HepG2 (cell line): ENCODE results near the gene KIF26B. TPM values are rescaled to one million over a fixed set of nuclear protein-coding genes. Genes with fewer than 3 reads are reported as not detected.

ENCODE experiments used
- ATAC-seq: fragments of 200-7000 bp; cut with Tn5 transposase; 3 replicates; pipeline ENCODE4 v1.9.1; 2020; ENCODE audit warnings: mild to moderate bottlenecking, moderate library complexity
- BruUV-seq: library from RNA; stranded (reverse); fragments of 400-500 nt; replicated peaks from 2 replicates; lab custom pipeline; 2021; lab: Mats Ljungman, UMichigan
- CTCF ChIA-PET: fragments of 300-600 bp; formaldehyde crosslinking; extraction: SDS; loops from one replicate; lab custom pipeline; 2021; ENCODE audit warnings: low total read pairs, inconsistent platforms, low intra/inter-chr PET ratio; lab: Yijun Ruan, JAX
- POLR2A ChIA-PET: fragments of 350-600 bp; sonication (Branson Sonifier 250); formaldehyde crosslinking; loops from one replicate; lab custom pipeline; 2020; ENCODE audit warnings: antibody characterized with exemption, inconsistent platforms; lab: Yijun Ruan, JAX
- DNase-seq: peaks from one replicate; pipeline ENCODE4 v3.0.0-alpha.2; 2015; ENCODE audit warnings: low spot score
- FAIRE-seq: peaks from 3 replicates; lab custom pipeline; 2011; peaks lifted over from hg19 to GRCh38; lab: Jason Lieb, UNC
- H2AFZ ChIP-seq: one replicate; pipeline ENCODE4 v1.6.1; 2011; ENCODE audit warnings: low read length, inconsistent platforms
- H3K27ac ChIP-seq: fragments of 300-600 bp; 3 replicates; pipeline ENCODE4 v1.8.0; 2011; ENCODE audit warnings: mixed run types, mild to moderate bottlenecking, mixed read lengths, low read length, inconsistent platforms; ENCODE audit not compliant: insufficient read depth; ENCODE audit errors: extremely low read length
- H3K27me3 ChIP-seq, 2 experiments: fragments of 200-600 bp in 1 of 2; 2 replicates in 1 of 2; 3 replicates in 1 of 2; pipeline versions ENCODE4 v1.6.0 to v1.8.0; 2011; ENCODE audit warnings: low read length in 2 of 2, mild to moderate bottlenecking in 2 of 2, moderate library complexity in 2 of 2, inconsistent platforms in 1 of 2; ENCODE audit not compliant: insufficient read depth in 2 of 2, control insufficient read depth in 1 of 2
- H3K36me3 ChIP-seq, 2 experiments: fragments of 200-600 bp in 1 of 2; replicated peaks in 1 of 2; 2 replicates in 1 of 2; 3 replicates in 1 of 2; pipeline versions ENCODE4 v1.5.1 to v1.8.0; 2011; ENCODE audit warnings: low read length in 2 of 2, inconsistent platforms in 1 of 2; ENCODE audit not compliant: insufficient read depth in 2 of 2, control insufficient read depth in 1 of 2
- H3K4me1 ChIP-seq: 2 replicates; pipeline ENCODE4 v1.5.1; 2012; ENCODE audit warnings: low read length, inconsistent platforms; ENCODE audit not compliant: insufficient read depth
- H3K4me2 ChIP-seq: 2 replicates; pipeline ENCODE4 v1.6.0; 2011; ENCODE audit warnings: low read depth, low read length, inconsistent platforms
- H3K4me3 ChIP-seq, 3 experiments: fragments of 200-600 bp in 1 of 3; sonication (generic), shearing (Covaris generic) in 1 of 3; replicated peaks in 1 of 3; 2 replicates each; pipeline ENCODE4 v1.5.1; 2011 to 2016; ENCODE audit warnings: low read length in 3 of 3, inconsistent platforms in 2 of 3, low read depth in 2 of 3, mild to moderate bottlenecking in 2 of 3, control low read depth in 1 of 3, mixed read lengths in 1 of 3; ENCODE audit not compliant: insufficient read depth in 1 of 3
- H3K79me2 ChIP-seq: one replicate; pipeline ENCODE4 v1.6.1; 2011; ENCODE audit warnings: low read length, inconsistent platforms; ENCODE audit not compliant: insufficient read depth
- H3K9ac ChIP-seq: 2 replicates; pipeline ENCODE4 v1.6.0; 2011; ENCODE audit warnings: mild to moderate bottlenecking, low read depth, low read length, inconsistent platforms; ENCODE audit not compliant: insufficient read depth
- H3K9me3 ChIP-seq: 2 replicates; pipeline ENCODE4 v1.5.1; 2012; ENCODE audit warnings: mild to moderate bottlenecking, low read length
- H4K20me1 ChIP-seq: 2 replicates; pipeline ENCODE4 v1.6.0; 2011; ENCODE audit warnings: inconsistent platforms, mild to moderate bottlenecking, low read length, moderate library complexity; ENCODE audit not compliant: insufficient read depth
- FOXA3 ChIP-seq: IDR thresholded peaks from 2 replicates; pipeline ENCODE4 v1.6.1; 2016; ENCODE audit warnings: missing genetic modification reagents, missing compliant biosample characterization
- KDM2A ChIP-seq: sonication (generic); formaldehyde crosslinking; IDR thresholded peaks from 2 replicates; pipeline ENCODE4 v1.4.0; 2020; ENCODE audit warnings: low read depth, missing genetic modification reagents, borderline replicate concordance
- KLF13 ChIP-seq: sonication (generic); formaldehyde crosslinking; IDR thresholded peaks from 2 replicates; pipeline ENCODE4 v1.4.0; 2020; ENCODE audit warnings: mild to moderate bottlenecking, missing genetic modification reagents
- TRIM24 ChIP-seq: sonication (generic); formaldehyde crosslinking; IDR thresholded peaks from 2 replicates; pipeline ENCODE4 v1.8.0; 2022; ENCODE audit warnings: mild to moderate bottlenecking, missing genetic modification reagents
- ZFX ChIP-seq: sonication (generic); formaldehyde crosslinking; IDR thresholded peaks from 2 replicates; pipeline ENCODE4 v1.4.0; 2020; ENCODE audit warnings: mild to moderate bottlenecking, low read depth, missing genetic modification reagents, moderate library complexity
- ZNF326 ChIP-seq: sonication (generic); formaldehyde crosslinking; IDR thresholded peaks from 2 replicates; pipeline ENCODE4 v1.4.0; 2020; ENCODE audit warnings: missing genetic modification reagents, borderline replicate concordance
- WGBS: methylation state at CpG from one replicate; pipeline ENCODE4 v1.1.6; 2017; ENCODE audit warnings: low lambda C conversion rate; 5-methylcytosine and 5-hydroxymethylcytosine counted together
- in situ Hi-C: cut with HindIII; loops from 2 replicates; pipeline ENCODE4 v1.10.0; 2017; ENCODE audit warnings: low pct_unique_long_range_greater_than_20kb; ENCODE audit not compliant: extremely low pct_ligation_motif_present
- intact Hi-C: fragments of 100-400 bp; cut with micrococcal nuclease; formaldehyde crosslinking; loops from one replicate; pipeline ENCODE4 v1.10.0; 2022; ENCODE audit not compliant: unreplicated experiment
- polyA plus RNA-seq, 8 experiments: library from polyadenylated mRNA; depleted of rRNA in 3 of 8; stranded (reverse) in 7 of 8; unstranded in 1 of 8; fragments of >200 nt; fragmentation: Illumina TruSeq in 4 of 8; extraction: Trizol in 4 of 8; gene quantifications; 2 replicates each; pipeline versions ENCODE4 v1.2.1 to v1.2.3, GENCODE V29; 2011 to 2016; ENCODE audit warnings: low read depth in 4 of 8, missing spikeins in 1 of 8, mixed read lengths in 1 of 8; ENCODE audit not compliant: insufficient read depth in 1 of 8
- total RNA-seq, 5 experiments: library from RNA; depleted of rRNA; stranded (reverse); fragments of >200 nt; fragmentation: Illumina TruSeq; extraction: Trizol; gene quantifications; 2 replicates each; pipeline ENCODE4 v1.2.3, GENCODE V29; 2016; ENCODE audit warnings: low read depth in 1 of 5
- TF ChIP-seq, protein P1 (sequence below): sonication (generic); formaldehyde crosslinking; IDR thresholded peaks from 2 replicates; pipeline ENCODE4 v1.4.0; 2020; ENCODE audit warnings: missing genetic modification reagents

Gene KIF26B
- total and polyA plus RNA-seq, 2 of the 13 experiments (the other 11 are each of a cell fraction or from before 2014, with no cell fraction given) = 0.08 to 0.09 TPM

DNA sequence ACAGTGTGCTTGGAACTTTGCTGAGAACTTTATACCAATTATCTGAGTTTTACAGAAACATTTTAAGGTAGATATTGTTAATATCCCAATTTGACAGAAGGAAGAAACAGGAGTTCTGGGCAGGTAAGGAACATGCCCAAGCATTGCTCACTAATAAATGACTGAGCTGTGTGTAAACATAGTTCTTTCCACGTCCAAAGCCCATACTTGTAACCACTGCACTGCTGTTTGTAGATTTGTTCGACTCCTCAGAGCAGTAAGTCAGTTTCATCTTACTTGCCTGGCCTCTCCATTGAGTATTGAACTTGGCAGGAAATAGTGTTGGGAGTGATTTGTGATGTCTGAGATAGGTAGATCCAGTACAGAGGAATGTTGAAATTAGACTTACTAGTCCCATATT, 335.1 kb downstream of the KIF26B start:
- intact Hi-C loops (no loop called here), in situ Hi-C loops (no loop called here)
- FAIRE-seq (no peak), ATAC-seq (peak; percentile 74), DNase-seq (no peak)
- no peak overlapping the region for H3K4me3 ChIP-seq
- no peaks in the 10 kb centered on the region for H4K20me1 ChIP-seq
- no peaks in the 10 kb centered on the region for H3K79me2 ChIP-seq
- H3K9me3 ChIP-seq = no peaks in the 10 kb centered on the region
- peaks cover 10% of the 10 kb centered on the region for H3K4me1 ChIP-seq
- H2AFZ ChIP-seq = no peak overlapping the region
- TF ChIP-seq TRIM24 (CRISPR knock-in tag) (no peak), KDM2A (CRISPR knock-in tag) (no peak), FOXA3 (CRISPR knock-in tag) (0 out of 2 replicates have a peak, but pooled peaks have one; percentile 12)
- no peaks in the 10 kb centered on the region; a peak in 1 of 5 replicates for H3K27me3 ChIP-seq
- no peak overlapping the region for H3K9ac ChIP-seq
- CTCF ChIA-PET = no interaction called here
- no peak overlapping the region for H3K27ac ChIP-seq
- no TSS peak for BruUV-seq
- H3K4me2 ChIP-seq = no peak overlapping the region; the same call in 1 of the 2 replicates
- no peaks in the 10 kb centered on the region for H3K36me3 ChIP-seq
- POLR2A ChIA-PET = no interaction called here
- 8% methylated on average over 2 of the region's 2 CpGs for WGBS

- no peaks in the 10 kb centered on the region for H3K36me3 ChIP-seq
- H3K9me3 ChIP-seq = no peaks in the 10 kb centered on the region
- DNase-seq (peak; percentile 26), FAIRE-seq (no peak), ATAC-seq (peak; percentile 56; the same call in 2 of the 3 replicates)
- peaks cover 10% of the 10 kb centered on the region for H3K4me1 ChIP-seq
- intact Hi-C loops = no loop called here
- H3K9ac ChIP-seq = no peak overlapping the region
- H3K4me2 ChIP-seq = no peak overlapping the region
- ChIA-PET CTCF (no interaction called here), POLR2A (no interaction called here)
- TF ChIP-seq ZNF326 (CRISPR knock-in tag) (no peak), ZFX (CRISPR knock-in tag) (no peak), KLF13 (CRISPR knock-in tag) (no peak)
- TF ChIP-seq, protein P1, sequence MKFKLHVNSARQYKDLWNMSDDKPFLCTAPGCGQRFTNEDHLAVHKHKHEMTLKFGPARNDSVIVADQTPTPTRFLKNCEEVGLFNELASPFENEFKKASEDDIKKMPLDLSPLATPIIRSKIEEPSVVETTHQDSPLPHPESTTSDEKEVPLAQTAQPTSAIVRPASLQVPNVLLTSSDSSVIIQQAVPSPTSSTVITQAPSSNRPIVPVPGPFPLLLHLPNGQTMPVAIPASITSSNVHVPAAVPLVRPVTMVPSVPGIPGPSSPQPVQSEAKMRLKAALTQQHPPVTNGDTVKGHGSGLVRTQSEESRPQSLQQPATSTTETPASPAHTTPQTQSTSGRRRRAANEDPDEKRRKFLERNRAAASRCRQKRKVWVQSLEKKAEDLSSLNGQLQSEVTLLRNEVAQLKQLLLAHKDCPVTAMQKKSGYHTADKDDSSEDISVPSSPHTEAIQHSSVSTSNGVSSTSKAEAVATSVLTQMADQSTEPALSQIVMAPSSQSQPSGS = no peak
- WGBS = 30% methylated on average over 5 of the region's 5 CpGs
- in situ Hi-C loops = no loop called here
- no peaks in the 10 kb centered on the region for H3K79me2 ChIP-seq
- no peak overlapping the region for H3K27ac ChIP-seq
- no peaks in the 10 kb centered on the region; a peak in 1 of 5 replicates for H3K27me3 ChIP-seq
- H2AFZ ChIP-seq = no peak overlapping the region
- no peak overlapping the region for H3K4me3 ChIP-seq
- BruUV-seq = no TSS peak
- no peaks in the 10 kb centered on the region for H4K20me1 ChIP-seq
Measured at GRCh38 chr1:245493029-245493428, 338.2 kb downstream of the KIF26B start.
